Measurements from ENCODE around the gene KAZN. TPM values are rescaled to one million over a fixed set of nuclear protein-coding genes. Genes with fewer than 3 reads are reported as not detected.

The KAZN gene
- total RNA-seq, 2 donors from 2014 or later, result 9.8 to 12.2 TPM

GRCh38 chr1:14763977-14764376, 165.5 kb downstream of the KAZN start:
- H3K27me3 ChIP-seq, result no peaks in the 10 kb centered on the region
- H3K36me3 ChIP-seq, result no peaks in the 10 kb centered on the region
- no peak overlapping the region for H3K27ac ChIP-seq
- no peak for TF ChIP-seq CTCF (IDR thresholded peaks at IDR 0.05)
- H3K4me1 ChIP-seq, result no peaks in the 10 kb centered on the region
- H3K9me3 ChIP-seq, result no peaks in the 10 kb centered on the region
- no peak overlapping the region for H3K9ac ChIP-seq (ENCODE audit: low read depth in 2 of 2, low read length in 2 of 2)
- intact Hi-C loops (cut with DNase I), result no loop called here
- DNase-seq, result no peak
- no peak overlapping the region for H3K4me3 ChIP-seq

GRCh38 chr1:14765773-14766172, 167.3 kb downstream of the KAZN start:
- no peaks in the 10 kb centered on the region for H3K36me3 ChIP-seq
- no peaks in the 10 kb centered on the region for H3K4me1 ChIP-seq
- no peak overlapping the region for H3K4me3 ChIP-seq
- TF ChIP-seq CTCF (IDR thresholded peaks at IDR 0.05), result no peak
- H3K27me3 ChIP-seq, result no peaks in the 10 kb centered on the region
- H3K9ac ChIP-seq (ENCODE audit: low read depth in 2 of 2, low read length in 2 of 2), result no peak overlapping the region
- no peaks in the 10 kb centered on the region for H3K9me3 ChIP-seq
- intact Hi-C loops (cut with DNase I), result no loop called here
- no peak overlapping the region for H3K27ac ChIP-seq
- DNase-seq, result no peak

- H3K4me3 ChIP-seq, result no peak overlapping the region
- H3K27ac ChIP-seq, result no peak overlapping the region
- H3K4me1 ChIP-seq, result no peaks in the 10 kb centered on the region
- intact Hi-C loops (cut with DNase I), result no loop called here
- DNase-seq, result no peak
- TF ChIP-seq CTCF (IDR thresholded peaks at IDR 0.05), result no peak
- H3K36me3 ChIP-seq, result no peaks in the 10 kb centered on the region
- no peaks in the 10 kb centered on the region for H3K27me3 ChIP-seq
- H3K9me3 ChIP-seq, result no peaks in the 10 kb centered on the region
- H3K9ac ChIP-seq (ENCODE audit: low read depth in 2 of 2, low read length in 2 of 2), result no peak overlapping the region
Observed at GRCh38 chr1:14767075-14767474, 168.6 kb downstream of the KAZN start.

- H3K9me3 ChIP-seq, result no peaks in the 10 kb centered on the region
- H3K4me1 ChIP-seq, result no peaks in the 10 kb centered on the region
- H3K4me3 ChIP-seq, result no peak overlapping the region
- H3K27ac ChIP-seq, result no peak overlapping the region
- no peaks in the 10 kb centered on the region for H3K27me3 ChIP-seq
- intact Hi-C loops (cut with DNase I), result no loop called here
- no peak for DNase-seq
- H3K36me3 ChIP-seq, result no peaks in the 10 kb centered on the region
- no peak for TF ChIP-seq CTCF (IDR thresholded peaks at IDR 0.05)
- H3K9ac ChIP-seq (ENCODE audit: low read depth in 2 of 2, low read length in 2 of 2), result no peak overlapping the region
Observed at GRCh38 chr1:14768582-14769304, 170.3 kb downstream of the KAZN start.

GRCh38 chr1:14769486-14770274, 171.2 kb downstream of the KAZN start:
- H3K9ac ChIP-seq (ENCODE audit: low read depth in 2 of 2, low read length in 2 of 2), result no peak overlapping the region
- no peaks in the 10 kb centered on the region for H3K36me3 ChIP-seq
- H3K27me3 ChIP-seq, result no peaks in the 10 kb centered on the region
- H3K9me3 ChIP-seq, result no peaks in the 10 kb centered on the region
- intact Hi-C loops (cut with DNase I), result no loop called here
- TF ChIP-seq CTCF (IDR thresholded peaks at IDR 0.05), result no peak
- H3K4me1 ChIP-seq, result no peaks in the 10 kb centered on the region
- H3K4me3 ChIP-seq, result no peak overlapping the region
- H3K27ac ChIP-seq, result no peak overlapping the region
- no peak for DNase-seq

Measured in colonic mucosa (tissue), 4 donors.